NCI-H82 treated with DMSO at 0.1 percent for 48 hours (cell line): ENCODE measurements around the gene ELMOD1.
A peak's percentile ranks its signal among the peaks of the same experiment; 100 is the strongest.

Experiments used
- DNase-seq: peaks from one replicate; lab custom pipeline; 2025; ENCODE audit not compliant: unreplicated experiment; lab: John Stamatoyannopoulos, UW

Gene ELMOD1

DNA sequence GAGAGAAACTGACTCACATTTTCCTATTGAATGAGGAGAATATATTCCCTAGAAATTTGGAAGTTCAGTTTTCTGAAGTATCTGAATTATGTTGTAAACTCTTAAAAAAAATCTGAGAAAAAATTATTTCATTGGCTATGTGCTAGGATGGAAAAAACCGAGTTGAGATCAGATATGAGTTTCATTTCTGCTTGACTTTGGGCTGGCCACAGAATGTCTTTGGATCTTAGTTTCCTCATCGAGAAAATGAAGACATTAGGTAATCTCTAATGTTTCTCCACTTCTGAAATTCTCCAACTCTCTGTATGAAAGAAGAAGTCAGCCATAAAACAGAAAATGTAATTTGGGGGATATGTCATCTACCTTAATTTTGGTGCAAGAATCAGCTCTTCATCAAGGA is 92.1 kb downstream of the ELMOD1 start:
- no peak for DNase-seq

DNA sequence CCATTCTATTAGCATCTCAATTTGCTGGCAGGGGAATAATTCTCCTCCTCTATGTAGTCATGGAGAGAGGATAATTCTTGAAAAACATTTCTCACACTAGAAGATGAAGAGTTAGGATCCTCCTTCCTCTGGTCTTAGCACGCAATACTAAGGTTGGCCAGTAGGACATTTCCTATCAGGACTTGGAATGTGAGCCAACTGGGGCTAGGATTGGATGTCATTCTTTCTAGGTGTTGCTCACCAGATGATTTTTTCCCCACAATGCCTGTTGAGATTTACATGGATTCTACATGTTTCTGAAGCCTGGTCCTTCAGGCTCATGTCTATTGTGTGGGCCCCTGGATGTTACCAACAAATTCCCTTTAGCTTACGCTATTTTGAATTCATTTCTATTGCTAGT is 92.9 kb downstream of the ELMOD1 start:
- DNase-seq: no peak

DNA sequence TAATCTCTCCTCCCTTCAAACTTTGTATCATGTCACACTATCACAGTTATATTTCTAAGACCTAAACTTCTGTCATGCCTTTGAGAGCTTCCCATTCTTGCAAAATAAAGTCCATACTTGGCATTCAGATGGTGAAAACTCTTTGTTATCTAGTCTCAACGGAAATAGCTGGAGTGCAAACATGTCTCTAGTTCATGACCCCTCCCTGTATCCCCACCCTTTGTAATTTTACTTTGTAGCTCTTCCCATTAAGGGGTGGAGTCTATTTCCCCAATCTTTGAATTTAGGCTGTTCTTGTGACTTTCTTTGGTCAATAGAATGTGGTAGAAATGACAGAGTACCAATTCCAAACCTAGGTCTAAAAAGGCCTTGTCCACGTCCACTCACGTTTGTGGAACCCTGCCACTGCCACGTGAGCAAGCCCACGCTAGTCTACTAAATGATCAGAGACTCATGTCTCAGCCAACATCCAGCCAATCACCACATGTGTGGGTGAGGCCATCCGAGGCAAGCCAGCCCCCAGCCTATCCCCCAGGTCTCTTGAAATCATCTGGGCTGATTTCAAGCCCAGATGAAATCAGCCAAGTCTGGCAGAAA is 97.5 kb downstream of the ELMOD1 start:
- no peak for DNase-seq

DNA sequence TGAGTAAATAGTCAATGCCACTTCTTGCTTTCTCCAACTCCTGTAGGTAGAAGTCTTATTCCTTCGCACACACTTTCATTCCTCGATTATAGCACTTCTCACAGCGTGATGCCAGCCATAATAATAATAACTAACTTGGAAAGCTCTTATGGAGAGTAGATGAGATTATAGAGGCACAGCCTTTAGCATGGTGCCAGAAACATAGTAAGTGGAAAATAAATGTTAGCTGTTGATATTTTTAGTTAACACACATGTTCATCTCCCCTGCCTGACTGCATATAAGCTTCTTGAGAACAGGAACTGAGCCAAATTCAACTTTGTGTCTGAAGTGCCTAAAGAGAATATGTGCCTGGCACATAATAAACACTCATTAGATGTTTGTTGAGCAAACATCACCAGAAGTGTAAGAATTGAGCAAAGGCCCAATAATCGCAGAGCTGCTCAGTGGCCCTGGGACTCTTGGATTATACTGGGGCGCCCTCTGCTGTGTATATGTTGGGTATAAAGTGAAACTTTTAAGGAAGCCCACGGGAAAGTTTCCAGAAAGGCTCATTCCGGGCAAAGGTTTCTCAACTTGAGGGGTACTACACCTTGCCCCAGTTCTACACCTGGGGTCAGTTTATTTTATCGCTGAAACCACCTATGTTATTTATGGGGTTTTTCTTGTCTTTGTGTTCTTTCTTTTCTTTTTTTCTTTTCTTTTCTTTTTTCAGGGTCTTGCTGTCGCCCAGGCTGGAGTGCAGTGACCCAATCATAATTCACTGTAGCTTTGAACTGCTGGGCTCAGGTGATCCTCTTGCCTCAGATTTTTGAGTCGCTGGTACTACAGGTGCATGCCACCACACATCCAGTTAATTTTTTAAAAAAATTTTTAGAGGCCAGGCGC is 98.6 kb downstream of the ELMOD1 start:
- DNase-seq: peak; percentile 12

DNA sequence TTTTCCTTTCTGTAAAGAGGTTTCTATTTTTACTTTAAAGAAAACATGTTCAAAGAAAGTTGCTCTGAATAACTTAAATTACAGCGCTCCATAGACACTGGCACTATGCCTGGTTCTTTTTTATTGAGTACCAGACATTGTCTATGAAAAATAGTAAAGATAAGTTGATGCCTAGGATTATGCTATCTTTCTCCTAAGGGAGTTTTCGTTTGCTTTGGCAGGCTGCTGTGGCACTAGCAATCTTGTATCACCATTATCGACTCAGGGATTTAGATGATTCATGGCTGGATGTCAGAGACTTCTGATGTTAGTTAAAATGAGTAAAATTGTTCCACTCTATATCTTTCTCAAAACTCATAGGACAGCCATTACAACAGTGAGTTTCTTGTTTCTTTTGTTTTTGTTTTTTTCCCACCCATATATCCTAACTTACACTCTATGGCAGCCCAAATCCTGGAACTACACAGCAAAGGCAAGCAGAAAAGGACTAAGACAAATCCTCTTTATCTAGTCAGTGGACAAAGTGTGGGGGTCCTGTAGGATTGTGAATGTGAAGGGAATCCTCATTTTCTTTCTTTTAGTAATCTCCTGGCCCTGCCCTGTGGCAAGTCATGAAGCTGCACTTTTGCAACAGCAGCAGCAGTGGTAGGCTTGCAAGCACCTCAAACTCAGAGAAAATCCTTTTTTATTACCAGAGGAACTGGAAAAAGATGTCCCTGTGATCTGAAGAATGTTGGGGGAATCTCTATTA is 100.2 kb downstream of the ELMOD1 start:
- DNase-seq: no peak

DNA sequence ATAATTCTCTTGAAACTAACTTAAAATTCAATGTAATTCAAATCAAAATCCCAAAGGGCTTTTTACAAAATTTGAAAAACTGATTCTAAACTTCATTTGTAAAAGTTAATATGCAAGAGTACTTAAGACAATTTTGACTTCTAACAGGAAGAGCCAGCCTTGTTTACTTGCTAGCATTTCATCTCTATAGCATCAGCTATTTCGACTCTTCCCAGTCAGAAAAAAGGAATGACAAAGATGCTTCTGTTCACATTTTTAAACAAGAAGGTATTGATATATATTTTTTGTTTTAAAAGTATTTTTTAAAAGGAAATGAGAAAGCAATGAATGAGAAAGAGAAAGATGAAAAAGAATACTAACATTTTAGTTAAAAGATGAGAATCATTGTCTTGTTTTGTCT is 104.5 kb downstream of the ELMOD1 start:
- no peak for DNase-seq

DNA sequence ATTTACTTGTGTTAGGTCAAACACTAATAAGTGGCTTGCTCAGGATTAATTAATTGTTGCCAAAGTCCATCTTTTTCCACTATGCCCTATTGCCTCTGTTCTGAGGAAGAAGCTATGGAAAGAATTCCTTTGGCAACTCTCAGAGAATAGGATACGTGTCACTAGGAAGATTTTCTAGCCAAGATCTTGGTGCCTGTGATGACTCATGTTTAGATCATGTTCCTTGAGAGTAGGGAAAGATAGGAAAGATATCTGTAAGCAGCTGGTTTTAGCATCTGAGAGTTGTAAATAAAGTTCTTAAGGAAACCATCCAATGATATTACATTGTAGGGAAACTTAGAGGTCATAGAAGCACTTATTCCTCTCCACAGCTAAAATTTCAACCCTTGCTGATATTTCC is 105.2 kb downstream of the ELMOD1 start:
- DNase-seq: no peak

DNA sequence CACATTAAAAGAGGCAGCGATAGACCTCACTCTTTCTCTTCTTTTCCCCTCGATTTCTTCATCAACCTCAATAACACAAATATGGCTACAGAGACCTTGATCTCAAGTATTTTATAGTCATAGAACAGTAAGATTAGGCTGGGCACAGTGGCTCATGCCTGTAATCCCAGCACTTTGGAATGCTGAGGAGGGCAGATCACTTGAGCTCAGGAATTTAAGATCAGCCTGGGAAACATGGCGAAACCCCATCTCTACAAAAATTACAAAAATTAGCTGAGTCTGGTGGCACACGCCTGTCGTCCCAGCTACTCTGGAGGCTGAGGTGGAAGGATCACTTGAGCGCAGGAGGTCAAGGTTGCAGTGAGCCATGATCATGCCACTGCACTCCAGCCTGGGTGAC is 106.3 kb downstream of the ELMOD1 start:
- DNase-seq: no peak

DNA sequence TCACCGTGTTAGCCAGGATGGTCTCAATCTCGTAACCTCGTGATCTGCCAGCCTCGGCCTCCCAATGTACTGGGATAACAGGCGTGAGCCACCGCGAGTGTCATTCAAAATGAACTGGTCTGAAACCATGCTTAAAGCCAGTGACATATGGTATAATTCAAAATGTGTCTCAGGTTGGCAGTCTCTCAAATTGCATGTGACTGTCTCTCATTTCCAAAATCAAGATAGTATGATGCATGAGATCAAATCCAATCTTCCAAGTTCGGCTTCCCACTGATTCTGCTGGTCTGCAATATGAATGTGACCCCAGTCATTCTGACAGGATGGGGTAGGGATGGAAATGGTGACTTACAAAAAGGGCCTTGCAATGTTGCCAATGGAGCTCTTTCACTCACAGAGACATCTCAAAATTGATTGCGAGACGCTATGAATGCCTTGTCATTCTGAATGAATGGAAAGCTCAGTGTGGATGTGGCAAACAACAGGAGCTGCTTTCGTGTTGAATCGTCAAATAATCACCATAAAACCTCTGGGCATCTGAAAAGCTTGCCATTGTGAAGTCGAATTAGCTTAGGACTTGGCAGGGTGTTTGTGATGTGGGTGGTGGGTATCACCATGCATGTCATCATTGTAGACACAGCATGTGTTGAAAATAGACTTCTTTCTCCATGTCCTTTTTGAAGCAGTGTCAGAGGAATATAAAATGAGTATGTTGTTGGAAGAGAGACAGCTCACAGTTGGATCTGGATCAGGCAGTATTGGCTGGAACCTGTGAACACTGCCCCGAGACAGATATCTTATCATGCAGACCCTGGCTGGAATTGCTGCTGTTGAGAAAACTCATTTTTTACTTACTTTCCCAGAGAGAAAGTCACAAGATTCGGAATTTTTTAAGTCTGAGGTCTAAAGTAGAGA is 108.7 kb downstream of the ELMOD1 start:
- no peak for DNase-seq

DNA sequence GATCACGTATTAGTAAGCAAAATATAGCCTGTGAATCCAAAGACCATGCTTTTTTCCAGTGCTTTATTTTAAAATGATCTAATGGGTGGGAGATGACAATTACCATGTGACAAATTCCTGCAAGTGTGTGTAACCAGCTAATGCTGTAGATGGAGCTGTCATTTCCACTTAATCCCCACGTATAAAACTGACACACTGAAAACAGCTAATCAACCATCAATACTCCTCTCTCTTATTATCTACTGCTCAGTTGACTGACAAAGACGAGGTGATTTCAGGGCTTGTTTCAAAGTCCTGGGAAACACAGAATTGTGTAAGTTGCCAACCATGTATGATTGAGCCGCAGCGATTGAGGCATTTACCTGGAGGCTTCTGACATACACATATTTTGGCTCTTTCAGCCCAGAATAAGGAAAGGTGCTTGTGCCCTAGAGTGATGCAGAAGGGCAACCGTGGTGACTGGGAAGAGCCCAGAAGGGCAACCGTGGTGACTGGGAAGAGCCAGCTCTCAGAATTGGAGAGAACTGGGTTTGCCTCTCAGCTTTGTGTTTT is 111.2 kb downstream of the ELMOD1 start:
- DNase-seq: no peak

DNA sequence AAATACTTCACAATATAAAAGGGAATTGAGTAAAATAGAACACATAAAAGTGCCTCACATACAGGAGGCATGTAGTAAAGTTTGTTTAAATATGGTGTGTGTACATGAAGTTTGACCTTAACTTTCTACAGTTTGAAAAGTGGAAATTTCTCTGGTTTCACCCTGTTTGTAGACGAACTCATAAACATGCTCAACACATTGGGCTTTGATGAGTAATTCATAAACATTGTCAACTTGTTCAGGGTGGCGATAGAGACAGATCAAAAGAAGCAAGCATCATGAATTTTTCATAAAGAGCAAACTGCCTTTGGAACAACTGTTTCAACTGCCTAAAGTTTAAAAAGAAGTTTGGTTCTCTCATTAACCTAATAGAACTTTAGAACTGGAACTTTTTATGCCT is 111.8 kb downstream of the ELMOD1 start:
- DNase-seq: no peak

DNA sequence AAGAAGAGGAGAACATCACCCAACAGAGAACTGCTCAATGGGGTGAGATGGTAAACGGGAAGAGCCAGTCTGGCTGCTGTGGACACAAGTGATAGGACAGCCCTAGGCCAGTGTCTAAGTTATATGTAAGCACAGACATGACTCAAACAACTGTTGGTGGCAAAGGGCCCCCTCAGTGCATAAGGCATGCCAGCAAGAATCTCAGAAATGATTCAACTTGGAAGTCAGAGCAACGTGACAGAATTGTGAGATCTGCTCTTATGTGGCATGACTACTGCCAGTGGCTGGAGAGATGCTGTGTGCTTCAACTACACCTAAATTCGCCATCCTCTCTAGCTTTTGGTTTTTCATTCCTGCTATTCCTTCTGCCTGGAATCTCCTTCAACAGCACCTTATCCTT is 113.5 kb downstream of the ELMOD1 start:
- DNase-seq: no peak

DNA sequence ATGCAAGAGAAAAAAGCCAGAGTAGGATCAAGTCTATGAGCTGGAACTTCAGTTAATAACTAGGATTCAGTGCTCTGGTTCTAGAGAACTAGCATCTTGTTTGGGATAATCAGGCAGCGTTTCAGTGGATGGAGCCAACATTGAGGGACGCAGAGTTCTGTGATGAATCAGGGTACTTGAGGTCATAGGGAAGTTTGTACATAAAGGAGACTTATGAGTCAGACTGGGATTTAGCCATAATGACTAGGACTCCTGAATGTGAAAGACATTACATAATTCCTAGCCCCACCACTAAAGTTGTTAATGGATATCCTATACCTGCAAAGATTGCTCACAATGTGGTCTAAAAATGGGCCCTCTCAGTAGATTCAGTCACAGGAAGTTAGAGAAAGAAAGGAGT is 114.1 kb downstream of the ELMOD1 start:
- no peak for DNase-seq

DNA sequence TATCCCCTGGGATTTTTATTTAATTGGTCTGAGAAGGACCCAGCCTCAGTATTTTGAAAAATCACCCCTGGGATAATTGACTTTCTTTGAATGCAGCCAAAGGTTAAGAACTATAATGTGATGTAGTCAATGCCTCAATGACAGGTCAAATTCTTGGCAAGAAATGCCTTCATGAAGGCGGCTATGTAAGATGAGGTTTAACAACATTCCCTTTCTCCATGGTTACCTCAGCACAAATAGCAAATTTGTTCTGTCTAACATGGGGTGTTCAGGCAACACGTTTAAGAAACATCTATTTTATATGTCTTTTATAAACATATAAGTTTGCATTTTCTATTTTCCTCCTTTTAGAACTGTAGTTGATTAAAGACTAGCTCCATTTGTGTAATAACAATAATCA is 115.6 kb downstream of the ELMOD1 start:
- no peak for DNase-seq

DNA sequence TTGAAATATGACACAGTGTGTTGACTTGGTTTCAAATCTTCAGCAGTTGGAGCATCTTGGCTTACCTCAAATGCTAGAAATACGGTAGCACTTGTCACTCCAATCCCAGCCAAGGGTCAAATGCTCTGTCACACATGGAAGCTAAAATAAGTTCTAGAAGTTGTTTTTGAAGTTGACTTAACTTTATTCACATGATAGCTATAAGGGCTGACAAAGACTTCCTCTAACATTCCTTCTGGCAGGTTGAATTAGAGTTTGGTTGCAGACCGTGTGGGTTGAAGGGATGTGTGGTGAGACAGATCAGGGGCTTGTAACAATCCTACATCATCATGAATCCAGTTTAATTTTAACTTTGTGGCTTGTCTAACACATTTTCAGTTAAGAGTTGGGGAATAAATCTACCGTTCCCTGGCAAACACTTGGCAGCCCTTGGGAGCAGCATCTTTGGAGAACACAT is 116.3 kb downstream of the ELMOD1 start:
- no peak for DNase-seq

DNA sequence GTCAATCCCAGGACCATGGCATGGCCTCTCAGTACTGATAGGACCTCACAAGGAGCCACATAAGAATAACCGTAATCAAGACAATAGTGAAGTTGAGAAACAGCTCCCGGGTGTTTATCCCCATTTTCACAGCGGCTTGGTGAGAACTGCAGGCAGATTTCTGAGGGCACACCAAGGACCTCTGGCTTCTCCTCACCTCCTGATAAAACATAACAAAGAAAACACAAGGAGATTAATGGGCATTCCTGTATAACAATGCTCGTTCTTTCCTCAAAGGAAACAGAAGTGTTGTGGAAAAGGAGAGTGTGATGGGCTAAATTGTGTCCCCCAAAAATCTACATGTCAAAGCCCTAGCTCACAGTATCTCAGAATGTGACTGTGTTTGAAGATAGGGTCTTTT is 116.9 kb downstream of the ELMOD1 start:
- DNase-seq: no peak

DNA sequence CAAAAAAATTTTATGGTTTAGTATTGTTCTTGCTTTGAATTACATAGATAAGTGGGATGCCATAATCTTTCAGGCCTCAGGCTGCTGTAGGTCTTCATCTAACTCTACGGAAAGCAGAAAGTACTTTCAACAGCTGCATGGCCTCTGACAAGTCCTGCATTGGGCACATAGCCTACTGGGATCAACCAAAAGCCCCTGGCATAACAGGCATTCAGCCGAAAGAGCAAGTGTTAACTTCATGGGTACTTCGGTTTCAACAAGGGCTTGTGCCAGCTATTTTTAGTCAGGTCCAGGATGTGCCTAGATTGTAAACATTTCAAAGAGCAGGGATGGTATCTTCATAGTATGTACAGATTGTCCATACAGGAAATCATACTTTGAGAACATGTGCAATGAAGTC is 117.8 kb downstream of the ELMOD1 start:
- no peak for DNase-seq

DNA sequence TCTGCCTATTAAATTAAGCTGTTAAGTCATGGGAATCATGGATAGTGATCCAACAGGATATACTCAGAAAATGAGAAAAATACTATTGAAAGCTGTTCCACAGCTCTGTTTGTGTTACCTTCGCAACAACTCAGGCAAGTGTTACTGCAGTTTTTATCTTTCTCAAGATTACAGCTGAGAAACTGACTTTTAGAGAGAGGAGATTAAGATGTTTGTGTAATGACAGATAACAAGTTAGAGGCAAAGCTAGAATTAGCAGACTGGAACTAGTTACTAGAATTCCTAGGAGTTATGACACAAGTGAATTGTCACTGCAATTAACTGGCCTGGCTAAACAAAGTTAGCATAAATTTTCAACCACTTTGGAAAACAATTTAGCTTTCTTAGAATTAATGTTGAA is 119.4 kb downstream of the ELMOD1 start:
- no peak for DNase-seq

DNA sequence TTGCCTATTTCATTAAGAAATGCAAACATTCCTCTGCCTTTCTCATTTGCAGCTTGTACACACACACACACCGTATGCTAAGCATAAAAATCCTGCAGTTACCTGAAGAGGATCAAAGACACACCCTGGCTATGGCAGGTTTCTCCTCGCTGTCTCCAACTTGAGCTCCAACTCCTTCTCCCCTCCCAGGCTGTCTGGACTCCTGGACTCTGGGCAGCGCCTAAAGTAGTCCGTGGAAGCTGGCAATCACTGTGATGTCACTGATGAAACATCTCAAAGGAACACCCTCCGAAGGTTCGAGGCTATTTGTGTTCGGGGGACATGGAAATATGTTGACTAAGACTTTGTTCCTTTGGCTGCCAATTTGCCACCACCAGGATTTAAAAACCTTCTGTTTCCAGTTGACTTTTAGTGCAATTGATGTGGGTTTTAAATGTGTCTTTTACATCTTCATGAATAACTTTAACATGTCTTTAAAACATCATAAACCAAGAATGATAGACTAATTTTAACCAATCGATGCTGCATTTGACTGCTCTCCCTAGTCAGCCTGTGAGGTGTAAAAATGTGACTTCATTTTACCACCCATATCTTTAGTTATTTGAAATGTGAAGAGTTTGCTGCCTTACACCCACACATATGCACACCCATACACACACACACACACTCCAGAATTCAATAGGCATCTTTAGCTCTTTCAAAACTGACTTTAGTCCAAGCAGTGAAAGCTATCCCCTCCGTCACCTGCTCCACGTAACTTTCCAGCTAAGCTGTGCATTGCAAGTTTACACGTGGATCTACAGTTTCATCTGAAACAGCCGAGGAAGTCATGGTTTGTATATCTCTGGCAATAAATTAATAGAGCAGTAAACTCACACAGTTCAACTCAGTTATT is 121.2 kb downstream of the ELMOD1 start, which contains the start of gene SLN:
Gene SLN, minus strand, starts transcription at position 196 of the 895 bp plus-strand sequence.
- DNase-seq: no peak
